Neural cell (in vitro differentiated cells): ENCODE results near the gene UQCRC1. TPM values are rescaled to one million over a fixed set of nuclear protein-coding genes. Genes with fewer than 3 reads are reported as not detected.

Experiments
- H2AFZ ChIP-seq: fragments of 200-600, 300-800 bp; sonication (generic), shearing (Covaris generic); 2 replicates; pipeline ENCODE4 v1.6.0; 2014; ENCODE audit warnings: low read depth, mild to moderate bottlenecking, antibody characterized with exemption, low read length, moderate library complexity
- H3F3A ChIP-seq: fragments of 200-600 bp; shearing (Covaris generic); 2 replicates; pipeline ENCODE4 v1.6.1; 2016; ENCODE audit warnings: mild to moderate bottlenecking, moderate library complexity, mixed read lengths, antibody characterized with exemption, low read length; ENCODE audit not compliant: insufficient read depth, poor library complexity, severe bottlenecking
- H3K27ac ChIP-seq: fragments of 200-600, 300-800 bp; sonication (generic), shearing (Covaris generic); 2 replicates; pipeline ENCODE4 v1.5.1; 2014; ENCODE audit warnings: mild to moderate bottlenecking, low read length, moderate library complexity
- H3K27me3 ChIP-seq: fragments of 300-800, 200-600 bp; sonication (generic), shearing (Covaris generic); 2 replicates; pipeline ENCODE4 v1.6.0; 2014; ENCODE audit warnings: mild to moderate bottlenecking, low read depth, low read length, moderate library complexity; ENCODE audit not compliant: insufficient read depth
- H3K36me3 ChIP-seq: fragments of 300-800, 200-600 bp; sonication (generic), shearing (Covaris generic); 2 replicates; pipeline ENCODE4 v1.5.1; 2014; ENCODE audit warnings: mild to moderate bottlenecking, antibody characterized with exemption, low read length, moderate library complexity; ENCODE audit not compliant: insufficient read depth
- H3K4me2 ChIP-seq: fragments of 300-800, 200-600 bp; sonication (generic), shearing (Covaris generic); 2 replicates; pipeline ENCODE4 v1.6.0; 2014; ENCODE audit warnings: mild to moderate bottlenecking, low read length
- H3K4me3 ChIP-seq: fragments of 300-800, 200-600 bp; sonication (generic), shearing (Covaris generic); 2 replicates; pipeline ENCODE4 v1.5.1; 2014; ENCODE audit warnings: mild to moderate bottlenecking, low read length, moderate library complexity
- H3K79me2 ChIP-seq: fragments of 200-600 bp; shearing (Covaris generic); replicated peaks from 2 replicates; pipeline ENCODE4 v1.6.0; 2014; ENCODE audit warnings: mild to moderate bottlenecking, low read length, moderate library complexity; ENCODE audit not compliant: insufficient read depth
- H3K9ac ChIP-seq: fragments of 300-800, 200-600 bp; sonication (generic), shearing (Covaris generic); 2 replicates; pipeline ENCODE4 v1.6.1; 2016; ENCODE audit warnings: mild to moderate bottlenecking, low read length, mixed read lengths
- H3K9me2 ChIP-seq: fragments of 200-600 bp; shearing (Covaris generic); 2 replicates; pipeline ENCODE4 v1.6.1; 2016; ENCODE audit warnings: mild to moderate bottlenecking, low read length, mixed read lengths; ENCODE audit not compliant: insufficient read depth
- H3K9me3 ChIP-seq: fragments of 200-600, 300-800 bp; sonication (generic), shearing (Covaris generic); 2 replicates; pipeline ENCODE4 v1.6.1; 2016; ENCODE audit warnings: mild to moderate bottlenecking, mixed run types, low read length, moderate library complexity, mixed read lengths
- H4K20me1 ChIP-seq: fragments of 200-600 bp; shearing (Covaris generic); 2 replicates; pipeline ENCODE4 v1.6.1; 2016; ENCODE audit warnings: mild to moderate bottlenecking, mixed run types; ENCODE audit not compliant: insufficient read depth
- CTCF ChIP-seq: fragments of 450-650 bp; IDR thresholded peaks from 2 replicates; pipeline ENCODE4 v1.5.1; 2014; ENCODE audit warnings: antibody characterized with exemption, mild to moderate bottlenecking, moderate library complexity; ENCODE audit not compliant: poor library complexity, severe bottlenecking
- EP300 ChIP-seq: fragments of 450-650 bp; conservative IDR thresholded peaks from 2 replicates; pipeline ENCODE4 v1.6.1; 2014; ENCODE audit warnings: antibody characterized with exemption, mild to moderate bottlenecking, moderate library complexity; ENCODE audit not compliant: poor library complexity, severe bottlenecking
- EZH2 ChIP-seq: fragments of 200-600, 300-800 bp; shearing (Covaris generic), sonication (generic); IDR thresholded peaks from 2 replicates; pipeline ENCODE4 v1.6.1; 2014; ENCODE audit warnings: antibody characterized with exemption, low read length, borderline replicate concordance, mild to moderate bottlenecking; ENCODE audit not compliant: insufficient read depth, poor library complexity, severe bottlenecking
- MXI1 ChIP-seq: fragments of 450-650 bp; conservative IDR thresholded peaks from 2 replicates; pipeline ENCODE4 v1.6.1; 2014; ENCODE audit warnings: antibody characterized with exemption, mild to moderate bottlenecking; ENCODE audit not compliant: poor library complexity, severe bottlenecking
- POLR2AphosphoS5 ChIP-seq: IDR thresholded peaks from 2 replicates; pipeline ENCODE4 v1.6.1; 2012
- RAD21 ChIP-seq: fragments of 450-650 bp; conservative IDR thresholded peaks from 2 replicates; pipeline ENCODE4 v1.6.1; 2014; ENCODE audit warnings: antibody characterized with exemption, mild to moderate bottlenecking, moderate library complexity
- REST ChIP-seq: IDR thresholded peaks from 2 replicates; pipeline ENCODE4 v1.6.1; 2012; ENCODE audit warnings: borderline replicate concordance
- SMC3 ChIP-seq: fragments of 450-650 bp; conservative IDR thresholded peaks from 2 replicates; pipeline ENCODE4 v1.6.1; 2014; ENCODE audit warnings: antibody characterized with exemption, mild to moderate bottlenecking, moderate library complexity; ENCODE audit not compliant: poor library complexity
- TAF1 ChIP-seq: IDR thresholded peaks from 2 replicates; pipeline ENCODE4 v1.6.1; 2012; ENCODE audit warnings: low read depth
- polyA plus RNA-seq: library from polyadenylated mRNA; depleted of rRNA; stranded (reverse); fragments of >200 nt; gene quantifications from 2 replicates; pipeline ENCODE4 v1.2.3, GENCODE V29; 2014

Gene UQCRC1
- polyA plus RNA-seq, 1 donor from 2014 or later: 333 TPM

DNA sequence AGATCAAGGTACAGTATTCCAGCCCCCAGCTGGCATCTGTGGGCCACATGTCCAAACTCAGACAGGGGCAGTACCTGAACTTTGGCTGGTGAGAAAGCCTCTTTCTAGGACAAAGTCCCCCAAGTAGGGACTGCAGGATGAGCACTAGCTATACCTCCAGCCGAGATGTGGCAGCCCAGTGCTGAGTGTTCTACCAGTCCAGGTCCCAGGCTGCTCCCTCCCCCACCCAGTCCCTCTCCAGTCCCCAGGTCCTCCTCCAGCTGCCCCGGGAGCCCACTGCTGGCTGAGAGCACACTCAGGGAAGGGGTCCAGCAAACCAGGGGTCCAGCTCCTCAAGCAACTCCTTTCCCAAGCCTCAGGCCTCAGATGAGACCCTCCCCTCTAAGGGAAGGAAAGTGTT lies 24.3 kb upstream of the UQCRC1 start:
- Histone ChIP-seq H3K9me3 (no peaks in the 10 kb centered on the region), H3K79me2 (no peaks in the 10 kb centered on the region), H3K27ac (no peak overlapping the region), H3K36me3 (no peaks in the 10 kb centered on the region), H3K9me2 (no peaks in the 10 kb centered on the region), H2AFZ (no peak overlapping the region), H3K4me2 (no peak overlapping the region), H3K4me3 (no peak overlapping the region), H3K27me3 (no peaks in the 10 kb centered on the region), H4K20me1 (peaks cover 28% of the 10 kb centered on the region), H3F3A (no peaks in the 10 kb centered on the region), H3K9ac (no peak overlapping the region)
- TF ChIP-seq MXI1 (no peak), EZH2 (no peak), POLR2AphosphoS5 (no peak), EP300 (no peak), RAD21 (no peak), CTCF (no peak)

GRCh38 chr3:48633256-48633655 lies 23.8 kb upstream of the UQCRC1 start:
- no peak overlapping the region for H3K9ac ChIP-seq
- no peak overlapping the region for H3K4me3 ChIP-seq
- H2AFZ ChIP-seq: no peak overlapping the region
- H3F3A ChIP-seq: no peaks in the 10 kb centered on the region
- H3K79me2 ChIP-seq: no peaks in the 10 kb centered on the region
- H3K36me3 ChIP-seq: no peaks in the 10 kb centered on the region
- H3K9me2 ChIP-seq: no peaks in the 10 kb centered on the region
- no peaks in the 10 kb centered on the region for H3K9me3 ChIP-seq
- no peak overlapping the region for H3K27ac ChIP-seq
- no peak for TF ChIP-seq RAD21
- TF ChIP-seq SMC3: no peak
- no peak overlapping the region for H3K4me2 ChIP-seq
- no peaks in the 10 kb centered on the region for H3K27me3 ChIP-seq
- peaks cover 23% of the 10 kb centered on the region for H4K20me1 ChIP-seq

DNA sequence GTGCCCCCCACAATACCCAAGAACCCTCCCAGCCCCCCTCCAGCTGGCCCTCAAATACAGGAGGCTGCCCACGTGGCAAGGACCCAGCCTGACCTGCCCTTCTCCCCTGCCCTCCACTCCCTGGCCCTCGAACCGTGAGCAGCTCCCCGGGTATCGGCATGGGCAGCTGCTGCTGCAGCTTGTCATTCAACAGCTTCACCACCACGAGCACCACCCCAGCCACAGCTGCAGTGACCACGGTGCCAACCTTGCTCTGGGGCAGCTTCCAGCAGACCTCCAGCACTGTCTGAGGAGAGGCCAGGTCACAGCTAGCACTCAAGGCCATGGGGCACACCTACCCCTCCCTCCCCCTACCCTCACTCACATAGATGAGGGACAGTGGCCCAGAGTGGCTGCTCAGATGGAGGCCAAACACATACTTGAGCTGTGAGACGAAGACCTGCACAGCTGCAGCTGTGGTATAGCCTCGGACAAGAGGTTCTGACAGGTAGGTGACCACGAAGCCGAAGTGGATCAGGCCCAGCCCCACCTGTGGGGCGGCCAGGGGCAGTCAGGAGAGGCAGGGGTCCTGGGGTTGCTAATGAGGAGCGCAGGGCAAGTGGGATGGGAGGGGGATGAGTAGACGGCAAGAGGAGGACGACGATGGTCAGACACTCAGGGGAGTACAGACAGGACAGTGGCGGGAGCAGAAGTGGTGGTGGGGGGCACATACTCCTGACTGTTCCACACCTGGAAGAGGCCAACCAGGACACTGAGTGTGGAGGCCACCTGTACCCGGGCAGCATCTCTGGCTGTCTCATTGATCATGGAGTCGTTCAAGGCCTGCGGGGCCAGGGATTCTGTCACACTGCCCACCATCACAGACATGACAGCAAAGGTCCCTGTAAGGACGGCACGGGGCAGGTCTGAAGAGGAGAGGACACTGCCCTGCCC lies 22.3 kb upstream of the UQCRC1 start:
- H3K79me2 ChIP-seq: no peaks in the 10 kb centered on the region
- H3K27ac ChIP-seq: no peak overlapping the region
- peaks cover 9% of the 10 kb centered on the region for H4K20me1 ChIP-seq
- H3K36me3 ChIP-seq: no peaks in the 10 kb centered on the region
- no peak for TF ChIP-seq POLR2AphosphoS5
- TF ChIP-seq RAD21: no peak
- no peak for TF ChIP-seq TAF1
- no peak for TF ChIP-seq REST
- no peak for TF ChIP-seq EP300
- TF ChIP-seq CTCF: no peak
- TF ChIP-seq MXI1: no peak
- TF ChIP-seq EZH2: no peak
- no peak for TF ChIP-seq SMC3
- no peak overlapping the region for H3K4me3 ChIP-seq
- no peaks in the 10 kb centered on the region for H3K9me3 ChIP-seq
- no peak overlapping the region for H3K9ac ChIP-seq
- H3K4me2 ChIP-seq: no peak overlapping the region
- no peak overlapping the region for H2AFZ ChIP-seq
- no peaks in the 10 kb centered on the region for H3F3A ChIP-seq
- H3K27me3 ChIP-seq: no peaks in the 10 kb centered on the region
- H3K9me2 ChIP-seq: no peaks in the 10 kb centered on the region
